Hepatocyte (in vitro differentiated cells): ENCODE data around the gene MYH6.

Source experiments
- CTCF ChIP-seq: fragments of 200-600 bp; sonication (generic); IDR thresholded peaks from 2 replicates; pipeline ENCODE4 v1.5.1; 2016; ENCODE audit warnings: antibody characterized with exemption, mild to moderate bottlenecking; ENCODE audit not compliant: poor library complexity
- EZH2 ChIP-seq: fragments of 200-600 bp; sonication (generic); IDR thresholded peaks from 2 replicates; pipeline ENCODE4 v1.6.1; 2016; ENCODE audit warnings: antibody characterized with exemption, mild to moderate bottlenecking, borderline replicate concordance
- EZH2phosphoT487 ChIP-seq: fragments of 200-600 bp; sonication (generic); IDR thresholded peaks from one replicate; pipeline ENCODE4 v1.6.1; 2018; ENCODE audit warnings: antibody characterized with exemption, mild to moderate bottlenecking, low read depth, moderate library complexity; ENCODE audit not compliant: unreplicated experiment, severe bottlenecking

- TF ChIP-seq CTCF (no peak), EZH2phosphoT487 (no peak), EZH2 (no peak)
Measured at GRCh38 chr14:23398348-23398747, 9.7 kb downstream of the MYH6 start.
